ENCODE data around the gene BOLA3.
A peak's percentile ranks its signal among the peaks of the same experiment; 100 is the strongest.
"Not testable (repeated sequence)": the region's sequence is repeated elsewhere in the genome, so short reads cannot be mapped to it uniquely, and the experiment has no call there.

Gene BOLA3

GRCh38 chr2:74147727-74148456 lies at the start of gene BOLA3:
TSS of gene BOLA3 (minus strand) at chr2:74147912. CDS start at chr2:74147874, 38 bp downstream.
- peak within 1 kb of the TSS; percentile 79 for H3K4me3 ChIP-seq (ENCODE audit: low read depth, low read length)
- TF ChIP-seq CTCF (IDR thresholded peaks at IDR 0.05; ENCODE audit: low read depth, low read length): peak; percentile 38; the same call in 1 of the 2 replicates

- H3K4me3 ChIP-seq (ENCODE audit: low read depth, low read length): no peak overlapping the region
- no peak for TF ChIP-seq CTCF (IDR thresholded peaks at IDR 0.05; ENCODE audit: low read depth, low read length)
Observed at GRCh38 chr2:74197049-74197448, 49.3 kb upstream of the BOLA3 start.

GRCh38 chr2:74194799-74195198 lies 47.1 kb upstream of the BOLA3 start:
- H3K4me3 ChIP-seq (ENCODE audit: low read depth, low read length): no peak overlapping the region
- no peak for TF ChIP-seq CTCF (IDR thresholded peaks at IDR 0.05; ENCODE audit: low read depth, low read length)

- TF ChIP-seq CTCF (IDR thresholded peaks at IDR 0.05; ENCODE audit: low read depth, low read length): no peak
Observed at GRCh38 chr2:74191596-74192380, 44.1 kb upstream of the BOLA3 start.

GRCh38 chr2:74188696-74189095 lies 41.0 kb upstream of the BOLA3 start:
- H3K4me3 ChIP-seq (ENCODE audit: low read depth, low read length): no peak overlapping the region
- no peak for TF ChIP-seq CTCF (IDR thresholded peaks at IDR 0.05; ENCODE audit: low read depth, low read length)

More at GRCh38 chr2:74191596-74192380, 44.1 kb upstream of the BOLA3 start:
- no peak overlapping the region for H3K4me3 ChIP-seq (ENCODE audit: low read depth, low read length)

- H3K4me3 ChIP-seq (ENCODE audit: low read depth, low read length): no peak overlapping the region
- TF ChIP-seq CTCF (IDR thresholded peaks at IDR 0.05; ENCODE audit: low read depth, low read length): no peak
Observed at GRCh38 chr2:74188018-74188601, 40.4 kb upstream of the BOLA3 start.

- H3K4me3 ChIP-seq (ENCODE audit: low read depth, low read length): not testable (repeated sequence)
Observed at GRCh38 chr2:74186706-74187105, 39.0 kb upstream of the BOLA3 start.
